Measurements from ENCODE around the gene ANKRD65.
"Not testable (repeated sequence)": the region's sequence is repeated elsewhere in the genome, so short reads cannot be mapped to it uniquely, and the experiment has no call there.

Gene ANKRD65

GRCh38 chr1:1393428-1393827, 27.6 kb downstream of the ANKRD65 start:
- DNase-seq (ENCODE audit: low read depth): no peak

- DNase-seq (ENCODE audit: low read depth): no peak
These were observed 28.1 kb downstream of the ANKRD65 start for GRCh38 chr1:1393014-1393413.

- DNase-seq (ENCODE audit: low read depth): no peak
These were observed 29.9 kb downstream of the ANKRD65 start for GRCh38 chr1:1391225-1391624.

GRCh38 chr1:1390675-1391074, 30.4 kb downstream of the ANKRD65 start:
- DNase-seq (ENCODE audit: low read depth): no peak

GRCh38 chr1:1388078-1388472, 33.0 kb downstream of the ANKRD65 start:
- DNase-seq (ENCODE audit: low read depth): no peak

GRCh38 chr1:1387098-1388077, 33.7 kb downstream of the ANKRD65 start:
- DNase-seq (ENCODE audit: low read depth): no peak

GRCh38 chr1:1385931-1386330, 35.1 kb downstream of the ANKRD65 start:
- no peak for DNase-seq (ENCODE audit: low read depth)

GRCh38 chr1:1385339-1385738, 35.7 kb downstream of the ANKRD65 start:
- DNase-seq (ENCODE audit: low read depth): not testable (repeated sequence)

GRCh38 chr1:1381294-1381693, 39.8 kb downstream of the ANKRD65 start:
- no peak for DNase-seq (ENCODE audit: low read depth)

GRCh38 chr1:1380860-1381259, 40.2 kb downstream of the ANKRD65 start:
- no peak for DNase-seq (ENCODE audit: low read depth)

GRCh38 chr1:1377540-1378205, 43.4 kb downstream of the ANKRD65 start:
- DNase-seq (ENCODE audit: low read depth): no peak

- DNase-seq (ENCODE audit: low read depth): no peak
These were observed 44.4 kb downstream of the ANKRD65 start for GRCh38 chr1:1376551-1377226.

GRCh38 chr1:1374929-1375662, 46.0 kb downstream of the ANKRD65 start, which contains the start of gene AURKAIP1:
Gene AURKAIP1 (minus strand): TSS chr1:1375207. CDS start chr1:1374756, 451 bp downstream.
- DNase-seq (ENCODE audit: low read depth): peak; percentile 84

GRCh38 chr1:1374589-1374928, 46.5 kb downstream of the ANKRD65 start:
- no peak for DNase-seq (ENCODE audit: low read depth)

- no peak for DNase-seq (ENCODE audit: low read depth)
These were observed 47.1 kb downstream of the ANKRD65 start for GRCh38 chr1:1373815-1374588.

GRCh38 chr1:1373051-1373814, 47.8 kb downstream of the ANKRD65 start:
- DNase-seq (ENCODE audit: low read depth): no peak

GRCh38 chr1:1371746-1372711, 49.0 kb downstream of the ANKRD65 start:
- DNase-seq (ENCODE audit: low read depth): peak; percentile 67

GRCh38 chr1:1371364-1371745, 49.7 kb downstream of the ANKRD65 start:
- DNase-seq (ENCODE audit: low read depth): no peak

GRCh38 chr1:1370771-1371300, 50.2 kb downstream of the ANKRD65 start:
- no peak for DNase-seq (ENCODE audit: low read depth)
